GM18502 (cell line): Measurements from ENCODE around the gene PDAP1.
"Not testable (repeated sequence)": the region's sequence is repeated elsewhere in the genome, so short reads cannot be mapped to it uniquely, and the experiment has no call there.

Source experiments
- ATAC-seq: cut with Tn5 transposase; IDR thresholded peaks from one replicate; pipeline ENCODE4 v1.9.1; 2021; ENCODE audit warnings: mild to moderate bottlenecking; ENCODE audit not compliant: unreplicated experiment, poor library complexity

Gene PDAP1

DNA sequence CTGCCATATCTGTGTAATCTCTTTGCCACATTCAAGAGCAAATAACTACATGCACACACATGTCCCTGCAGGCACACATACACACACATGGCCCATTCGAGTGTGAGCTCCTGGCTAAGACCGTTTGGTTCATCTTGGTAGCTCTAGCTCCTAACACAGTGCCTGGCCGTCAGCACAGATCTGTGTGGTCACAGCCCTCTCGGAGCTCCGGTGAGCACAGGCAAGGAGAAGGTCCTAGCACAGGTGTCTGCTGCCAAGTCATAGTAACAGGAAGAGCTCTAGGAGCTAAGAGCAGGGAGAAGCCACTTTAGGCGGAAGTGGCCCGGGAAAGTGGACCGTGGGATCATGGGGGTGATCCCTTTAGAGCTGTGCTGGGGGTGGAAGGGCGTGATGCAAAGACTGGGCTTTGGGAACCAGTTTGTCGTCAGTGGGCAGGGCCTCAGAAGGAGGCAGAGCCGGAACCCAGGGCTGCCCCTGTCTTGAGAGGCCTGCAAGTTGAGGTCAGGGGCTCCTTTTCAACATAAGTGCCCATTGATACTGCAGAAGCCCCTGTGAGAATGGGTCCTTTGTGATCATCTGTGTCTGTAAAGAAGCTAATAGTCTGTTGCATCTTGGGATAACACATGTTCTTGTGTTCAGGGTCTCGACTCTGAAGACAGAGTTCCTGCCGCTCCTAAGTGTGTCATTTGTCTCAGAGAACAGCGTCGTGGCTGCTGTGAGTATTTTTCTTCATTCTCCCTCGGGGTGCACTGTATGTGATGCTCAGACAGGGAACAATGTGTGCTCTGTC is 50.5 kb downstream of the PDAP1 start:
- ATAC-seq: no peak

DNA sequence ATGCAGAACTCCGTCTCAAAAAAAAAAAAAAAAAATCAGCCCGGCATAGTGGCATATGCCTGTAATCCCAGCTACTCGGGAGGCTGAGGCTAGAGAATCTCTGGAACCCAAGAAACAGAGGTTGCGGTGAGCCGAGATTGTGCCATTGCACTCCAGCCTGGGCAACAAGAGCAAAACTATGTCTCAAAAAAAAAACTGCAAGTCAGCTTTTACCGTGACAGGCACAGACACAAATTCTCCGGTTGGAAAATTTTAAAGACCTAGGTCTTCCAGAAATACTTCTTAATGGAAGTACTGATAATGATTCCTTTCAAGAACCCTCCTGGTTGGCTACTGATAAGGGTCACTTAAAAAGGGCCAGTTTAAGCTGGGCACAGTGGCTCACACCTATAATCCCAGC is 53.3 kb downstream of the PDAP1 start:
- ATAC-seq: no peak

DNA sequence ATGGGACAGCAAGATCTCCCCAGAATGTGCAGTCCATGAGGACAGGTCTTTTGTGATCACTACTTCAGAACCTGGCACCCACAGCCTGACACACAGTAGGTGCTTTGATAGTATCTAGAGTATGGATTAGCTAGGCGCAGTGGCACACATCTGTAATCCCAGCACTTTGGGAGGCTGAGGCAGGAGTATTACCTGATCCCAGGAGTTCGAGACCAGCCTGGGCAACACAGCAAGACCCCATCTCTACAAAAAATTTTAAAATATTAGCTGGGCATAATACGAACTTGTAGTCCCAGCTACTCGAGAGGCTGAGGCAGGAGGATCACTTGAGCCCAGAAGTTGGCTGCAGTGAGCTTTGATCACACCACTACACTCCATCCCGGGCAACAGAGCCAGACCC is 56.1 kb downstream of the PDAP1 start:
- no peak for ATAC-seq

DNA sequence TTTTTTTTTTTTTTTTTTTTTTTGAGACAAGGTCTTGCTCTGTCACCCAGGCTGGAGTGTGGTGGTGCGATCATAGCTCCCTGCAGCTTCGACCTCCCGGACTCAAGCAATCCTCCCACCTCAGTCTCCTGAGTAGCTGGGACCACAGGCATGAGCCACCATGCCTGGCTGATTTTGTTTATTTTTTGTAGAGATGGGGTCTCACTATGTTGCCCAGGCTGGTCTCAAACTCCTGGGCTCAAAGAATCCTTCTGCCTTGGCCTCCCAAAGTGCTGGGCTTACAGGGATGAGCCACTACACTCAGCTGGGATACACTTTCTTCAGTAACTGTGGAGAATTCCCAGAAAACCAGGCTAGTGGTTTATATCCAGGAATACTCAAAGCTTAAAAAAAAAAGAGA is 57.8 kb downstream of the PDAP1 start:
- ATAC-seq: not testable (repeated sequence)
